A673 (cell line): ENCODE data around the gene APOBEC2.

ENCODE experiments used
- EZH2 ChIP-seq: fragments of 200-600 bp; sonication (generic); IDR thresholded peaks from 2 replicates; pipeline ENCODE4 v1.6.1; 2017; ENCODE audit warnings: borderline replicate concordance, low read depth, mild to moderate bottlenecking, mixed read lengths, antibody characterized with exemption, low read length; ENCODE audit not compliant: poor library complexity, severe bottlenecking
- TF ChIP-seq, protein P1 (sequence below): fragments of 300-800, 200-600 bp; sonication (generic); conservative IDR thresholded peaks from 2 replicates; pipeline ENCODE4 v1.5.1; 2017; ENCODE audit warnings: low read depth, mild to moderate bottlenecking, antibody characterized with exemption, low read length, moderate library complexity, mixed read lengths

DNA sequence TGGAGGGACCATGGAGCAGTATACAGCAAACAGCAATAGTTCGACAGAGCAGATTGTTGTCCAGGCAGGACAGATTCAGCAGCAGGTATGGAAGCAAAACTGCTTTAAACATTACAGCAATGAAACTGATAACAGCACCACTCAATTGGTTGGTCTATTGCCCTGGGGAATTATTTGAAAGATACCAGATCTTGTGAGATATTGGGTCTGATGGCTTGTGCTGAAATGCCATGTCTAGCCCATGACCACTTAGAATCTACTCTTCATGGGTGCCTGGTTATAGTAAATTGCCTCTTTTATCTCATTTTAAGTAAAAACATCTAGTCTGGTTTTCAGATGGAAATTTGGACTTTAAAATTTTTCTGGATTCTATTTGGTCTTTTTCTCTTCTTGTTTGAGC, 26.1 kb downstream of the APOBEC2 start:
- TF ChIP-seq, protein P1, sequence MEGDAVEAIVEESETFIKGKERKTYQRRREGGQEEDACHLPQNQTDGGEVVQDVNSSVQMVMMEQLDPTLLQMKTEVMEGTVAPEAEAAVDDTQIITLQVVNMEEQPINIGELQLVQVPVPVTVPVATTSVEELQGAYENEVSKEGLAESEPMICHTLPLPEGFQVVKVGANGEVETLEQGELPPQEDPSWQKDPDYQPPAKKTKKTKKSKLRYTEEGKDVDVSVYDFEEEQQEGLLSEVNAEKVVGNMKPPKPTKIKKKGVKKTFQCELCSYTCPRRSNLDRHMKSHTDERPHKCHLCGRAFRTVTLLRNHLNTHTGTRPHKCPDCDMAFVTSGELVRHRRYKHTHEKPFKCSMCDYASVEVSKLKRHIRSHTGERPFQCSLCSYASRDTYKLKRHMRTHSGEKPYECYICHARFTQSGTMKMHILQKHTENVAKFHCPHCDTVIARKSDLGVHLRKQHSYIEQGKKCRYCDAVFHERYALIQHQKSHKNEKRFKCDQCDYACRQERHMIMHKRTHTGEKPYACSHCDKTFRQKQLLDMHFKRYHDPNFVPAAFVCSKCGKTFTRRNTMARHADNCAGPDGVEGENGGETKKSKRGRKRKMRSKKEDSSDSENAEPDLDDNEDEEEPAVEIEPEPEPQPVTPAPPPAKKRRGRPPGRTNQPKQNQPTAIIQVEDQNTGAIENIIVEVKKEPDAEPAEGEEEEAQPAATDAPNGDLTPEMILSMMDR = no peak
- TF ChIP-seq EZH2 = no peak
